BE2C (cell line): ENCODE results near the gene SLC35F3.

ENCODE experiments used
- DNase-seq: peaks from one replicate; pipeline ENCODE4 v3.0.0-alpha.2; 2020
- H3K27me3 ChIP-seq: fragments of 250-450 bp; sonication (Bioruptor Pico); 2 replicates; pipeline ENCODE4 v1.5.1; 2020; ENCODE audit warnings: mild to moderate bottlenecking
- H3K36me3 ChIP-seq: fragments of 250-450 bp; sonication (Bioruptor Pico); 2 replicates; pipeline ENCODE4 v1.5.1; 2020; ENCODE audit warnings: mild to moderate bottlenecking
- H3K4me1 ChIP-seq: fragments of 250-450 bp; sonication (Bioruptor Pico); 2 replicates; pipeline ENCODE4 v1.5.1; 2020
- H3K4me3 ChIP-seq: 2 replicates; pipeline ENCODE4 v1.5.1; 2011; ENCODE audit warnings: low read depth, low read length
- H3K9me3 ChIP-seq: fragments of 250-450 bp; sonication (Bioruptor Pico); 2 replicates; pipeline ENCODE4 v1.5.1; 2020
- CTCF ChIP-seq: IDR thresholded peaks from 2 replicates; pipeline ENCODE4 v1.5.1; 2012; ENCODE audit warnings: mild to moderate bottlenecking, low read depth, low read length

SLC35F3 gene

GRCh38 chr1:234222561-234223280, 318.2 kb downstream of the SLC35F3 start:
- no peaks in the 10 kb centered on the region for H3K36me3 ChIP-seq
- no peak for DNase-seq
- H3K4me3 ChIP-seq: no peak overlapping the region
- TF ChIP-seq CTCF: no peak
- H3K4me1 ChIP-seq: no peaks in the 10 kb centered on the region
- no peaks in the 10 kb centered on the region for H3K9me3 ChIP-seq
- peaks cover 6% of the 10 kb centered on the region for H3K27me3 ChIP-seq

- Histone ChIP-seq H3K4me1 (no peaks in the 10 kb centered on the region), H3K27me3 (peaks cover 26% of the 10 kb centered on the region), H3K4me3 (no peak overlapping the region), H3K36me3 (no peaks in the 10 kb centered on the region), H3K9me3 (no peaks in the 10 kb centered on the region)
- TF ChIP-seq CTCF: no peak
- DNase-seq: no peak
Observed at GRCh38 chr1:234226113-234226818, 321.8 kb downstream of the SLC35F3 start.

GRCh38 chr1:234226819-234227165, 322.3 kb downstream of the SLC35F3 start:
- H3K4me3 ChIP-seq: no peak overlapping the region
- H3K9me3 ChIP-seq: no peaks in the 10 kb centered on the region
- H3K36me3 ChIP-seq: no peaks in the 10 kb centered on the region
- peaks cover 26% of the 10 kb centered on the region for H3K27me3 ChIP-seq
- DNase-seq: no peak
- no peaks in the 10 kb centered on the region for H3K4me1 ChIP-seq
- no peak for TF ChIP-seq CTCF

GRCh38 chr1:234229581-234230387, 325.3 kb downstream of the SLC35F3 start:
- no peak overlapping the region for H3K4me3 ChIP-seq
- peaks cover 26% of the 10 kb centered on the region for H3K27me3 ChIP-seq
- no peaks in the 10 kb centered on the region for H3K36me3 ChIP-seq
- no peaks in the 10 kb centered on the region for H3K4me1 ChIP-seq
- H3K9me3 ChIP-seq: no peaks in the 10 kb centered on the region
- no peak for TF ChIP-seq CTCF
- DNase-seq: no peak

- peaks cover 26% of the 10 kb centered on the region for H3K27me3 ChIP-seq
- no peaks in the 10 kb centered on the region for H3K9me3 ChIP-seq
- no peak overlapping the region for H3K4me3 ChIP-seq
- no peak for TF ChIP-seq CTCF
- H3K36me3 ChIP-seq: no peaks in the 10 kb centered on the region
- no peaks in the 10 kb centered on the region for H3K4me1 ChIP-seq
- DNase-seq: no peak
Observed at GRCh38 chr1:234230414-234230862, 326.0 kb downstream of the SLC35F3 start.
